Esophagus squamous epithelium (tissue), 4 donors: ENCODE measurements around the gene ANTXR2.

ENCODE experiments used
- POLR2A ChIP-seq, 4 donors: fragments of 450-650 bp; IDR thresholded peaks; one replicate each; pipeline ENCODE4 v1.6.1; 2017; ENCODE audit warnings: antibody characterized with exemption in 4 of 4, mild to moderate bottlenecking in 4 of 4, moderate library complexity in 3 of 4
- TF ChIP-seq, protein P1 (sequence below), 6 experiments: fragments of 450-650 bp in 4 of 6; fragments of 200-600 bp in 2 of 6; sonication (generic) in 2 of 6; IDR thresholded peaks; one replicate each; pipeline ENCODE4 v1.5.1; 2016 to 2019; ENCODE audit warnings: antibody characterized with exemption in 6 of 6, mild to moderate bottlenecking in 4 of 6, moderate library complexity in 4 of 6

DNA sequence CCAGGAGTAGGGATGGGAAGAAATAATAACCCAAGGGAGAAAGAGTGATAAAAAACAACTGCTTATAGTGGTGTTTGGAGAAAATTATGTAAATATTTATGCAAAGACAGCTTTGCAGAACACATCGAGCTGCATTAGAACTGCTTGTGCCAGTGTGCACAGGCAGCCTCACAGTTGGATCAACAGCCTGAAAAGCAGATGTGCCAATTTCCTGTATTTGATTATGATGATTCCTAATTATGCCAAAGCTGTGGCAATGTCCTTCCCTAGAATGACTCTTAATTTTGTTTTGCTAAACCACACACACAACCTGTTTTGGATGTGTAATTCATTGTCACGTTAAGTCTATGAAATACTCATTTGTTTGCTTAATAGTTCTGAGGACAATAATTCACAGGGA lies 30.6 kb upstream of the ANTXR2 start:
- TF ChIP-seq, protein P1, sequence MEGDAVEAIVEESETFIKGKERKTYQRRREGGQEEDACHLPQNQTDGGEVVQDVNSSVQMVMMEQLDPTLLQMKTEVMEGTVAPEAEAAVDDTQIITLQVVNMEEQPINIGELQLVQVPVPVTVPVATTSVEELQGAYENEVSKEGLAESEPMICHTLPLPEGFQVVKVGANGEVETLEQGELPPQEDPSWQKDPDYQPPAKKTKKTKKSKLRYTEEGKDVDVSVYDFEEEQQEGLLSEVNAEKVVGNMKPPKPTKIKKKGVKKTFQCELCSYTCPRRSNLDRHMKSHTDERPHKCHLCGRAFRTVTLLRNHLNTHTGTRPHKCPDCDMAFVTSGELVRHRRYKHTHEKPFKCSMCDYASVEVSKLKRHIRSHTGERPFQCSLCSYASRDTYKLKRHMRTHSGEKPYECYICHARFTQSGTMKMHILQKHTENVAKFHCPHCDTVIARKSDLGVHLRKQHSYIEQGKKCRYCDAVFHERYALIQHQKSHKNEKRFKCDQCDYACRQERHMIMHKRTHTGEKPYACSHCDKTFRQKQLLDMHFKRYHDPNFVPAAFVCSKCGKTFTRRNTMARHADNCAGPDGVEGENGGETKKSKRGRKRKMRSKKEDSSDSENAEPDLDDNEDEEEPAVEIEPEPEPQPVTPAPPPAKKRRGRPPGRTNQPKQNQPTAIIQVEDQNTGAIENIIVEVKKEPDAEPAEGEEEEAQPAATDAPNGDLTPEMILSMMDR (IDR thresholded peaks at IDR 0.05): no peak
- TF ChIP-seq POLR2A (IDR thresholded peaks at IDR 0.05): no peak
